HG03066 (cell line): ENCODE measurements around the gene IREB2.
"Not testable (repeated sequence)": the region's sequence is repeated elsewhere in the genome, so short reads cannot be mapped to it uniquely, and the experiment has no call there.

Source experiments
- ATAC-seq: cut with Tn5 transposase; IDR thresholded peaks from one replicate; pipeline ENCODE4 v1.9.1; 2021; ENCODE audit warnings: low read depth; ENCODE audit not compliant: unreplicated experiment

IREB2 gene

DNA sequence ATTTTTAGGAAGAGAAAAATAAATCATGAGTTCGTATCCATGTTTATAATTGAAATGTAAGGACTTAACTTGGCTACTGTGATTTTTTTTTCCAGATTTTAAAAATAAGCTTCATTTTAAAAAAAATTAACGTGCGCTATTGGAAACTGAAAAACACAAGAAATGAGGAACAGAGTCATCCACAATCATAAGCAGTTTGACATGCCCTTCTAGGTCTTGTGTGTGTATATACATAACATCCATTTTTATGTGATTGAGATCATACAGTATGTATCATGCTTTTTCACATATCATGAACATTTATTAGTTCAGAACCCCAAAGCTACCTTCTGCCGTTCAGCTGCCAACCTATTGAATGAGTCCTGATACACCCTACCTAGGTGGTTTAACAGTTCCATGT, 22.7 kb downstream of the IREB2 start:
- ATAC-seq: no peak

DNA sequence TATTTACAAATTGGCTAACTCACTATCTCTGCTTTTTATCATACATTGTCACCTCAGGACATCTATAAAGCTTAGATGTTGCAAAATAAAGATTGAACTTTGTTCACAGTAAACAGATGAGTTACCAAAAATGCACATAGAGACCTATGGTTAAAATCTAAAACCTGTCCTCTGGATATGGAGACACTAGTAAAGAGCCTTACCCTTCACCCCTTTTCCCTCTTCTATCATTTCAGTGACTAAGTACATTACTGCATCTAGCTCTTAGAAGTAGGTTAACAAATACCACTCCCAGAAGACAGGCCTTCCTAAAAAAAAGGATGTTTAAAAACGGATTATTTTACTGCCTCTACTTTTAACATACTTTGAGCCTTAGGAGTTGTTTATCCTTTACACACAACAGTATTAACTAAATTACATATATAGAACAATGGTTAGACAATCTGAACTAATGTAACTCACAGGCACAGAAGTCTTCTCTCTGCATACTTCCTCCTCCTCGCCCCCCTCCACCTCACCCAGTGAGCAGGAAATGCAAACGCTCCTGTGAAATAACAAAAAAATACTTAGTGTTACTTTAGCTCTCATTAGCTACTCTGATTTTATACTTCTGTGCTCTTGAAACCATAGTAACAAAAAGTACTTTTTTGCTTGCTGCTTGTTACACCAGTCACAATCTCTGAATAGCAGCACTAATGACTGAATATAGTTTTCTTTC, 23.3 kb downstream of the IREB2 start:
- no peak for ATAC-seq

DNA sequence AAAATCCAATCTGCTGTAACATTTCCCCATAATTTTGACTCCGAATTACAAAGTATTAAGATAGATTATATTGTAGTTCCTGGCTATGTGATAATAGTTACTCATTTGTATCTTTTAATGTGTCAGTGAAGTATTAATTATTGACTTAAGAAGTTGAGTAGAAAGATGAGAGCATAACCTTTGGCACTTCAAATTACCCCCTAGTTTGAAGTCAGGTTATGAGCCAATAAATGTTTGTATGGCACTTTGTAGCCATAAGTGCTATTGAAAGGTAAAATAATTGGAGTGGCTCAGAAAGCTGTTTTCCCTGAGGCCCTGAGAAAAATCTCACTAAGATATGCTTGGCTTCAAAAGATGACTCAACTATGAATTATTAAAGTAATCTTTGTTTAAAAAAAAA, 31.0 kb downstream of the IREB2 start:
- ATAC-seq: no peak

DNA sequence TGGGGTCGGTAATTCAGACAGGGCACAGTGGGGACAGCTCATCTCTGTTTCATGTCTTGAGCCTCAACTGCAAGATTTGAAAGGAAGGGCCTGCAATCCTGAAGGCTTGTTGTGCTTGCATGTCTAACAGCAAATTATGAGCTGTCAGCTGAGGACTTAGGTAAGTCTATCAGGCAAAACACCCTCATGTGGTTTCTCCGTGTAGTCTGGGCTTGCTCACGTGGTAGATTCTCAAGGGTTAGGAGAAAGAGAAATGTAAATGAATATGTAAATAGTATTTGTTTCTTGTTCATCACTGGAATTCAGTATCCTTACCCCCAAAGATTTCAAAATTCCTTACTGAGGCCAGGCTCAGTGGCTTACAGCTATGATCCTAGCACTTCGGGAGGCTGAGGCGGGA, 39.3 kb downstream of the IREB2 start:
- no peak for ATAC-seq

DNA sequence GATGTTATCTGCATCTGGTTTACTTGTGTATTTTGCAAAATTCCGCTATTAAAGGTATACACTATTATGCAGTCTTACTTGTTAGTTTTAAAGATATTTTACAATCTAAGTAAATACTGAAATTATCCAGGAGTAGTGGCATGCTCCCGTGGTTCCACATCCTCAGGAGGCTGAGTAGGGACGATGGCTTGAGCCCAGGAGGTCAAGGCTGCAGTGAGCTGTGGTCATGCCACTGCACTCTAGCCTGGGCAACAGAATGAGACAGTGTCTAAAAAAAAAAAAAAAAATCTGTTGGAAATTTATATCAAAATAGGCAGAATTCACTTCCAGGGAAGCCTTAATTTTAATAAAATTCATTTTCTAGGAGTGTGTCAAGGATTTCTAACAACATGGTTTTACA, 41.6 kb downstream of the IREB2 start:
- ATAC-seq: no peak

DNA sequence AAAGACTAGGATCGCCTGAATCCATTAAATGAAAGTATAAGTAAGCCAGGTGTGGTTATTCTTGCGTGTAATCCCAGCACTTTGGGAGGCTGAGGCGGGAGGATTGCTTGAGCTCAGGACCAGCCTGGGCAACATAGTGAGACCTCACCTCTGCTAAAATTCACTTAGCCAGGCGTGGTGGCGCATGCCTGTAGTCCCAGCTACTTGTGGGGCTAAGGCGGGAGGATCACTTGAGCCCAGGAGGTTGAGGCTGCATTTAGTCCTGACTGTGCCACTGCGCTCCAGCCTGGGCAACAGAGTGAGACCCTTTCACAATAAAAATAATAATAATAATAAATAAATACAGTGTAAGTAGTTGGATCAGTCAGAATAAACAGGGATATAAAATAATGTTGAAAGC, 43.9 kb downstream of the IREB2 start:
- no peak for ATAC-seq

DNA sequence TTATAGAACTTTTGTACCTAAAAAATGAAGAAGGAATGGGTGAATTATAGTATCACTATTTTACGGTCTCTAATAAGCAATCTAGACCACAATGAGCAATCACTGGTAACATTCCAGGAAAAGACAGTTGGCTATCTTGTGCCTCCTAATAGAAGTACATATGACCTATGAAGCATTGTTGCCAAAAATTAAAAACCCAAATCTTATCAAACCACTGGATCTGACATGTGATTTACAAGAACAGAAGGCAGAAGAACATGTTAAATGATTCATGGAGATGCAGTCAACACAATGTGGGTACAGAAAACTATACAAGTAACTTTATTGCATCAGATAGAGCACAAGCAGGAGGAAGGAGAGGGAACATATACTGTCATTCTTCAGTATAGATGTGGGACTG, 54.9 kb downstream of the IREB2 start:
- no peak for ATAC-seq

DNA sequence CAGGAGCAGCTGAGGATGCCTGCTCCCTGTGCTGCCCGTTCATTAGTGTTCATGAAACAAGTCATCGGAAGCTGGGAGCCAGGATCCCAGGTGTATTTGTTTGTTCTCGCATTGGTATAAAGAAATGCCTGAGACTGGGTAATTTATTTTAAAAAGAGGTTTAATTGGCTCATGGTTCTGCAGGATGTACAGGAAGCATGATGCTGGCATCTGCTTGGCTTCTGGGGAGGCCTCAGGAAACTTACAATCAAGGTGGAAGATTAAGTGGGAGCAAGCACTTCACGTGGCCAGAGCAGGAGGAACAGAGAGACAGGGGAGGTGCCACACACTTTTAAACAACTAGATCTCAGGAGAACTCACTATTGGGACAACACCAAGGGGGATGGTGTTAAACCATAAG, 63.8 kb downstream of the IREB2 start:
- ATAC-seq: no peak

DNA sequence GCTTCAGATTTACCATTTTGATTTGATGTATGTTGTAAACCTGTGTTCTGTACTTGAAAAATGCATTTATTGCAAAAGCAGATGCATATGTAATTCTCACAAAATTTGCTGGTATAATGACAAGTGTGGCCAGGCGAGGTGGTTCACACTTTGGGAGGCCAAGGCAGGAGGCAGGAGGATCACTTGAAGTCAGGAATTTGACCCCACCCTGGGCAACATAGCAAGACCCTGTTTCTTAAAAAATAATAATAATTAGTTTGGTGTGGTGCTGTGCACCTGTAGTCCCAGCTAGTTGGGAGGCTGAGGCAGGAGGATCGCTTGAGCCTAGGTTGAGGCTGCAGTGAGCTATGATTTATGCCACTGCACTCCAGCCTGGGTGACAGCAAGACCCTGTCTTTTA, 64.6 kb downstream of the IREB2 start:
- no peak for ATAC-seq

DNA sequence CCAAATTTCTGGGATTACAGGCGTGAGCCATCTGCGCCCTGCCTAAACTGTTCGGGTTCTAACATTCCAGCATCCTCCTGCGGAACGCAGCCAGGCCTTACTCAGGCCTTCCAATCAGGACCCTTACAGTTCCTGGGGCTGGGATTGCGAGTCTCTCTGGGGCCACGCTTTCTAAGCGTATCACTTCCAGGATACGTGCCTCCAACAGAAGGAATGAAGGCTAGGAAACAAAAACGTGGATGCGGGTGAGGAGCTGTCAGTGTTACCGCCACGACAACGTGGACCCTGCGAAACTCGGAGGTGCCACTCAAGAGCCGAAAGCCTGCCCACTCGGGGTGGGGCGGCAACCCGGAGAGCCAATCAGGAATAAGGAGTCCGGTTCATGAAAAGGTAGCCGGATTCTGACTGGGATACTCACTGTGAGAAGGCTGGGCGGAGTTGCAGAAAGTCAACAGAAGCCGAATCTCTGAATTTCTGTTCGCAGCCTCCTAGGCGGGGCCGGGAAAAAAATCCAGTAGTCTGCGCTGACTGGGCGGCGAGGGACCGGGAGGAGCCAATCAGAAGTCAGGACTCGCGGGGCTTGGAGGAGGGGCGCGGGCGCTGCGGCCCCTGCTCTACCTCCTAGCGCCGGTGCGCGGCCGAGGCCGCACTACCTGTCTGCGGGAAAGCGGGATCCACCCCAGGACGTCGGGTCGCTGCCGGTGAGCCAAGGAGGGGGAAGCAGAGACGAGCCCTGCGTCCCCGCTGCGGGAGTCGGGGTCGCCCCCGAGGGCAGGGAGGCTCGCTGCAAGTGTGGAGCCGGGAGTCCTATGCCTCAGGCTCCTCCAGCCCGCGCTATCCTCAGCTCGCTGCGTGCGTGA, 69.2 kb downstream of the IREB2 start, which contains the start of gene HYKK:
HYKK (plus strand) TSS at position 607 of the 860 bp plus-strand sequence. CDS start 5,512 bp downstream, outside the sequence.
- ATAC-seq: peak; percentile 81

DNA sequence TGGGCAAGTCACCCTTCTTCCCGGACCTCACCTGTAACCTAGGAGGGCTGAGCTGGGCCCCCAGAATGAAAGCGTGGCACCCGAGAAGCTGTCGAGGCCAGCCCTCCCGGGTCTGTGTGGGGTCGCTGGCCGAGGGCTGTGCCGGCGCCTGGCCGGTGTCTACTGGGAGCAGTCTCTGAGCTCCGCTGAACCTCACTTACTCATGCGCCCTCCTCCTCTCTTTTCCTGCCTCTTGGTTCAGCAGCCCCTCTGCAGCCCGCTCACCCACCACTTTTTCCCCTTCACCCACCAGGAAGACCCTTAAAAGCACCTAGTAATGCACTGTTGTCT, 69.8 kb downstream of the IREB2 start:
- ATAC-seq: peak; percentile 39

DNA sequence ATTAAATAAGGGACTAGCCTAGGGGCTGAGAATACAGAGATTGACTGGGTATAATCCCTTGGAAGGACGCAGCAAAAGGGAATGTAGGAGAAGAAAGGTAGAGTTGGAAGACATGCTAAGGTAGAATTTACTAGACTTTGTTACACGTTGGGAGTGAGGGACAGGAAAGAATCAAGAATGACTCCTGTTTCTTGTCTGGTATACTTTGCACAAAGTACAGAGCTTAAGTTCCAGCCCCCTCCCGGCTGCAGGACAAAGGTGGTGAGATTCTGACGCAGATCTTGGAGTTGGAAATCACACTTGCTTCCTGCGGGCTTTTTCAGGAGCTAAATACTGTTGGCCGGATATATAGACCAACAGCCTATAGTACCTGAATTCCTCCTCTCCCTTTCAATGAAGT, 70.3 kb downstream of the IREB2 start:
- ATAC-seq: no peak

DNA sequence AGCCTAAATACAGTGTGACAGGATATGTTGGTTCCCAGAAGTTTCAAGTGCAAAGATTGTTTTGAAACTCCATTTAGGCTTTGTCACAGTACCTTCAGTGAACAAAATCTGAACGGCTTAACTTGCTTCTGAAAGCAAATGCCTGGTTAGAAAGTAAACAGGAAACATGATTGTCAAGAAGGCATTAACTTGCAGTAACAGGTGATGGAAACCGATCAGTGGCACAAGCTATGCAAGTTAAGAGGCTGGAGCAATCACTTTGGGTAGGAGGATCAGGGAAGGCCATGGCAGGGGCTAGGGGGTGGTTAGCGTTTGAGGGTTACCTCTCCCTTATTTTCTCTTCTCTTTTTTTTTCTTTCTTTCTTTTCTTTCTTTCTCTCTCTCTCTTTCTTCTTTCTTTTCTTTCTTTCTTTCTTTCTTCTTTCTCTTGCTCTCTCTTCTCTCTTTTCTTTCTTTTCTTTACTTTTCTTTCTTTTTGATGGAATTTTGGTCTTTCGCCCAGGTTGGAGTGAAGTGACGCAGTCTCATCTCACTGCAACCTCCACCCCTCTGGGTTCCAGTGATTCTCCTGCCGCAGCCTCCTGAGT, 71.8 kb downstream of the IREB2 start:
- ATAC-seq: no peak

DNA sequence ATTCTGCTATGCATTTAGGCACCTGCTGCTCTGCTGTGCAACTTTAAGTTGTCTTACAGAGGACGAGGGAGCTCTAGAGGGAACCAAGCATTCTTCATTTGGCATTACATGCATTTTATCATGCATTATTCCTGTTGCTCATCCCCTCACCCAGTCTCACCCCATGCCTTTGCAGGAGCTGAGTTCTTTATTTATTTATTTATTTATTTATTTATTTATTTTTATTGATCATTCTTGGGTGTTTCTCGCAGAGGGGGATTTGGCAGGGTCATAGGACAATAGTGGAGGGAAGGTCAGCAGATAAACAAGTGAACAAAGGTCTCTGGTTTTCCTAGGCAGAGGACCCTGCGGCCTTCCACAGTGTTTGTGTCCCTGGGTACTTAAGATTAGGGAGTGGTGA, 82.0 kb downstream of the IREB2 start:
- not testable (repeated sequence) for ATAC-seq

DNA sequence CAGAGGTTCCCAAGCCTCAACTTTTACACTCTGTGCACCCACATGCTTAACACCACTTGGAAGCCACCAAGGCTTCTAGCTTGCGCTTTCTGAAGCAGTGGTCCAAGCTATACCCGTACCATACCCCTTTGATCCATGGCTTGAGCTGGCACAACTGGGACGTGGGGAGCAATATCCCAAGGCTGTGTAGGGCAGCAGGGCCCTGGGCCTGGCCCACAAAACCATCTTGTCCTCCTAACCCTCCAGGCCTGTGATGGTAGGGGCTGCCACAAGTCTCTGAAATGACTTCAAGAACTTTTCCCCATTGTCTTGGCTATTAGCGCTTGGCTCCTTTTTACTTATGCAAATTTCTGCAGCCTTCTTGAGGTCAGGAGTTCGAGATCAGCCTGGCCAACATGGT, 86.2 kb downstream of the IREB2 start:
- ATAC-seq: no peak

DNA sequence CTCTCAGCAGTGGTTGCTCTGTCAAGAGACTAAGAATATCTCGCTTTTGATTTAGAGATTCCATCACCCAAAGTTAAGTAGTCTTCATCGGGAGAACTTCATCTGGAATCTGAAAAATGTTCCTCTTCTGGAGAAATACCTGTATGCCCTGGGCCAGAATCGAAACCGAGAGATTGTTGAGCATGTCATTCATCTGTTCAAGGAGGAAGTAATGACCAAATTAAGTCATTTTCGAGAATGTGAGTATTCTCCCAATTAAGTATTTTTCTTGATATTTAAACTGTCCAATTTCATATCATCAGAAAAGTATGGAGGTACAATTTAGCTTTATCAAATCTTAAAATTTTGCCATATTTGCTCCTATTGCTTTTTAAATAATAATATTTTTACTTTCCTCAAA, 89.3 kb downstream of the IREB2 start:
- ATAC-seq: no peak

DNA sequence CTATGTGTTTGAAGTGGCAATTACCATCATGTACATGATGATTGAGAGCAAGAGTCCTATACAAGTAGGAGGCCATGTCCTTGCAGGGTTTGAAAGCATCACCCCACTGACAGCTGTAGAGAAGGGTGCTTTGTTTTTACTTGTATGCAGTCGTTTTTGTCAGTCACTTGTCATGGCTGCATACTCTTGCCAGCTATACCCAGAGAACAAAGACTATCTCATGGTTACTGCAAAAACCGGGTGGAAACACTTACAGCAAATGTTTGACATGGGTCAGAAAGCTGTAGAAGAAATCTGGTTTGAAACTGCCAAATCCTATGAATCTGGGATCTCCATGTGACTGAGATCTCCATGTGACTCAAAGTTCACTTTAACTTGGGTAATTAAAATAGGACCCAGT, 95.3 kb downstream of the IREB2 start:
- ATAC-seq: no peak

DNA sequence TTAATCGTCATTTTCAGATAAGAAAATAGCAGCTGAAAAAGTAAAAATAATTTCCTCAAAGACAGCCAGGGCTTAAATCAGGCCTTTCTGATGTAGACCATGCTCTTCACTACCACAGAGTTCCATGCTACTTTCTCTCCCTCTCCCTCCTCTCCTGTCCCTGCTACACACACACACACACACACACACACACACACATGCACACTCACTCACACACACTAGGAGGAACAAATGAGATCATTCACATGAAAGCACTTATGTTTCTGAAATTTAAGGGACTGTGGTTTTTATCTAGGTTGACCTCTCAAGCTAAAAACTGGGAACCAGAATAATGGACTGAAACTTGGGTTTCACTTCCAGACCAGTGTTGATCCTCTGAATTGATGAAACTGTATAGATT, 98.1 kb downstream of the IREB2 start:
- no peak for ATAC-seq

DNA sequence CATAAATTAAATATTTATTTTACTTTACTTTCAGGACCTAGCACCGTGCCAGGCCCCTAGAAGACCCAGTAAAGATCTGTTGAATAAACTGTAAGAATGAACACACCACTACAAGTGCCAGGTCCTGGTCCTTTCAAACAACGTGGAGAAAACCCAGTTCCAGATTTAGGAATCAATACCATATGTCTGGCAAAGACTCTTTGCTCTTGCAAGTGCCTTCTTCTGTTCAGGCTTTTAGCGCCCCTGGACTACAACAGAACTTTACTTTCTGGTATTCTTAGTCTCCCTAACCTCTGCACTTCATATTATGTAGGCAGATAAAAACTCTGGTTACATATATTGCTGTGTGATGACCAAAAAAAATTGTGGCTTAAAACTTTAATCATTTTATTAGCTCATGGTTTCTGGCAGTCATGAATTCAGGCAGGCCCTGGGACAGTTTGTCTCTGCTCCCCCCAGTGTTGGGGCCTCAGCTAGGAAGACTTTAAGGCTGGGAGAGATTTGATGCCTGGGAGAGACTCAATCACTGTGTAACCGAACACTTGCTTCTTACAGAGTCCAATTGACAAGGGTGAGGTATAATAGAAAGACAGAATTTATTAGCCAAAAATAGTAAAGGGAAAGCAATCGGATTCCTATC, 99.4 kb downstream of the IREB2 start:
- no peak for ATAC-seq

DNA sequence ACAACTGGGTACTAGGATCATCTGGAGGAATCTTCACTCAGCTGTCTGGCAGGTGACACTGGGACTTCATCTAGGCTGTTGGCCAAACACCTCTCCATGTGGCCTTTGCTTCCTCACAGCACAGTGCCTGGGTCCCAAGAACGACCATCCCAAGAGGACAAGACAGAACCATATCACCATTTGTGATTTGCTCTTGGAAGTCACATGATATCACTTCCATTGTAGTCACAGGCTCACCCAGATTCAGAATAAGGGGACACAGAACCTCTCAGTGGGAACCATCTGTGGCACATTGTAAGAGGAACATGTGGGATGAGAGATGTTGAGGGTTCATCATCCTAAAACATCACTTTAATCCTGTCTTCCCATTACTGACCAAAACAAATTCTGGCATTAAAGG, 100.3 kb downstream of the IREB2 start:
- ATAC-seq: no peak

DNA sequence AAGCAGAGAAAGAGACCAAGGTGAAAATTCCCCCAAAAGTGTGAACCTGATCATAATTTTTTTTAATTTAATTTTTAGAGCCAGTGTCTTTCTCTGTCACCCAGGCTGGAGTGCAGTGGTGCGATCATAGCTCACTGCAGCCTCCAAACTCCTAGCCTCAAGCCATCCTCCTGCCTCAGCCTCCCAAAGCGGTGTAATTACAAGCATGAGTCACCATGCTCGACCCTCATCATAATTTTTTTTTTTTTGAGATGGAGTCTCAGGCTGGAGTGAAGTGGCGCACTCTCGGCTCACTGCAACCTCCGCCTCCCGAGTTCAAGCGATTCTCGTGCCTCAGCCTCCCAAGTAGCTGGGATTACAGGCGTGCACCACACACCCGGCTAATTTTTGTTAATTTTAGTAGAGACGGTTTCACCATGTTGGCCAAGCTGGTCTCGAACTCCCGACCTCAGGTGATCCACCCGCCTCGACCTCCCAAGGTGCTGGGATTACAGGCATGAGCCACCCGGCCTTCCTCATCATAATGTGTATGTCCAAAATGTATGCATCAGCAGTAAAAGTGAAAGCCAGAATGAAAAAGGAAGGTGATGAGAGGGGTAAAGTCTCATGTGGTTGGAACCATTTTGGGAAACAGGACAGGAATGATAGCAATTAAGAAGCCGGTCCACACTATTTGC, 101.6 kb downstream of the IREB2 start:
- not testable (repeated sequence) for ATAC-seq
